Kidney capillary endothelial cell (primary cell): ENCODE measurements around the gene MED16.

Experiments
- DNase-seq: peaks from one replicate; pipeline ENCODE4 v3.0.0-alpha.2; 2018; ENCODE audit warnings: low spot score

The MED16 gene

GRCh38 chr19:872266-872951 lies 20.6 kb downstream of the MED16 start:
- DNase-seq: no peak

DNA sequence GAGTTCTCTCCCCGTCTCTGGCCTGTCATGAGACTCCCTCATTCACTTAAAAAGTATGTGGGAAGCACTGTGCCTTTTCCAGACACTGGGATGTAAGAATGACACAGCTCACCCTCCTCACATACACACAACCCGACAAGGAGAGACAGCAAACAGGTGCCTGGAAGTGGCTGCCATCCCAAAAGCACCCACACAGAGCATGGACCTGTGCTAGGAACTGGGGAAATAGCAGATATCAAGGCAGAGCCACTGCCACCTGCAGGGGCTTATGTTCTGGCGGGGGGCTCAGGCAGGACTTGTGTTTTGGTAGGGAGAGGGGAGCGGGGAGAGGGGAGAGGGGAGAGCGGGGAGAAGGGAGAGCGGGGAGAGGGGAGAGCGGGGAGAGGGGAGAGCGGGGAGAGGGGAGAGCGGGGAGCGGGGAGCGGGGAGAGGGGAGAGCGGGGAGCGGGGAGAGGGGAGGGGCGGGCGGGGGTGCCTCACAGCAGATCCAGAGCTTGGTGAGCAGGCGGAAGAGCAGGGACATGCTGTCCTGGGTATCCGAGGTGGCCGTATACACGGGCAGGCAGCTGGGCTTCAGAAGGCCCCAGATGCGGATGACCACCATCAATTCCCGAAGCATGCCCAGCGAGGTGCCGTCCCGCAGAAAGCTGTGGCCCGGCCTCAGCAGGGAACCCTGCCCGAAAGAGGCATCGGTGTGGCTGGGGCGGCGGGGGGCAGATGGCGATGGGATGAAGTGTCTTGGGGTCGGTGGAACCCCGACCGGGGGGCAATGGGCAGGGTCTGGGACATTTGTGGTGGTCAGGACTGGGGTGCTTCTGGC lies 21.3 kb downstream of the MED16 start:
- no peak for DNase-seq

GRCh38 chr19:870963-871401 lies 22.0 kb downstream of the MED16 start:
- no peak for DNase-seq

DNA sequence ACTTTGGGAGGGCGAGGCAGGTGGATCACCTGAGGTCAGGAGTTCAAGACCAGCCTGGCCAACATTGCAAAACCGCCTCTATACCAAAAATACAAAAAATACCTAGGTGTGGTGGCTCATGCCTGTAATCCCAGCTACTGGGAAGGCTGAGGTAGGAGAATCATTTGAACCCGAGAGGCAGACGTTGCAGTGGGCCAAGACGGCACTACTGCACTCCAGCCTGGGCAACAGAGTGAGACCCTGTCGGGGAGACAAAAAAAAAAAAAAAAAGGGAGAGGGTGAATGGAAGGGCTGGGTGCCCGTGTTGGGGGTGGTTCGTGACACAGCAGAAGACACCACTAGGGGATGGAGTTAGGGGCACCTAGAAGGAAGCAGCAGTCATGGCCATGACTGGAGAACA lies 22.7 kb downstream of the MED16 start:
- no peak for DNase-seq

GRCh38 chr19:869245-870177 lies 23.5 kb downstream of the MED16 start:
- DNase-seq: no peak

DNA sequence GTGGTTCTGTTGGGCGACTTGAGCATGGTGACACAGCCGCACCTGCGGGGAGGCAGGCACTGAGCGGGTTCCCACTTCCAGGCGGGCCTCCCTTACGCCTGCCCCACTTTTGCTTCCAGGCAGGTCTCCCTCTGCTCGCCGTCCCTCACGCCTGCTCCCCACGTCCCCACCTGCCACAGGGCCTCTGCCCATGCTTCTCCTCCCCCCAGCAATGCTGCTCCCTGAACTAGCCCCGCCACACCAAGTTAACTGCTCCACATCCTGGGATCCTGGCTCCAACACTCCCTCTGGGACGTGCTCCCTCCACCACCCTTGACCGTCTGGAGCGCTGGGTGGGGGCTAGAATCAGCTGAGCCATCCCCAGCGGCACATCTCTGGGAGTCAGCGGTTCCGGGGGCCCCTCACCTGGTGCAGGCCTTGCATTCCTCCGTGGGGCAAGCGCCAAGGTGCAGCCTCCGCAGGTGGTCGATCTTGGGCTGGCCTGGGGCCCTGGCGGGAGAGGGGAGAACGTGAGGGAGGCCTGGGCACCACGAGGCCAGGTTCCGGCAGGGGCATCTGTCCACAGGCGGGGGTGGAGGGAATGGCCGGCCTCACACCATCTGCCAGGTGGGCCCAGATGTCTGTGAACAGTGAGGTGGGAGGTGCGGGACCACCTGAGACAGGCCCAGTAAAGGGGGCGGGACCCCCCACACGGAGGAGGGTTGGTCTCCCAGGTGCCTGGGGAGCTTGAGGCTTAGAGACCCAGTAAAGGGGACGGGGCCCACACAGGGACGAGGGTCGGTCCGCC lies 24.3 kb downstream of the MED16 start:
- no peak for DNase-seq

GRCh38 chr19:867855-868457 lies 25.0 kb downstream of the MED16 start:
- DNase-seq: no peak

DNA sequence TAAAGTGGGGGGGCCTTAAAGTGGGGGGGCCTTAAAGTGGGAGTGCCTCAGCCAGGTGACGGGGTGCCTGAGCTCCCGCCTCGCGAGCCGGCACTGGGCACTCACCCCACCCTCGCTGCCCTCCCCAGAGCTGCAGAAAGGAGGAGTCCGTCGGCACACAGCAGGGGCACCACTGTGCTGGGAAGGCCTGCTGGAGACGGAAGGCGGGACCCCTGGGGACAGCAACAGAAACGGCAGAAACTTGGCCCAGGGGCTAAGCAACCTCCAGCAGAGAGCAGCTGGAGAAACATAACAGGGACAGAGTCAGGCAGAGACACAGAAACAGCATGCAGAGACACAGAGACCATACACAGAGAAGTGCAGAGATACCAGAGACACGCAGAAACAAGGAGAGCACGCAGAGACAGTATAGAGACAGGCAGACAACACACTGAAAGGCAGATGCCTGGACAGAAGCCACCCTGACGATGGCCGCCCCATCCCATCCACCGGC lies 25.6 kb downstream of the MED16 start:
- no peak for DNase-seq

DNA sequence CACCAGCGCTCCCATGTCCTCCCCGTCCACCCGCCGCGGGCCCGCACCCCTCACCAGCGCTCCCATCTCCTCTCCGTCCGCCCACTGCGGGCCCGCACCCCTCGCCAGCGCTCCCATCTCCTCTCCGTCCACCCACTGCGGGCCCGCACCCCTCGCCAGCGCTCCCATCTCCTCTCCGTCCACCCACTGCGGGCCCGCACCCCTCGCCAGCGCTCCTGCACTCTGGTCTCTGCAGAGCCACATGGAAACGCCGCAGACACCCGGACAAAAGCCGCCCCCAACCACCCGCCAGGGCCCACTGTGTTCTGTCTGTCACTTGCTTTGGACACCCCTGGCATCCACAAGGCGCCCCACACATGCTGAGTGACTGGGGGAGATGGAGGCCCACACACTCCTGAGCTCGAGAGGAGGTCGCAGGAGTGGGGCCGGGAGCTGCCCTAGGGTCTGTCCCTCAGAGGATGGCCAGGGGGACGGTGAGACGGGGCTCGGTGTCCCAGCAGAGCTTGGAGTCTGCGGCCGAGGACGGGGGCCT lies 26.2 kb downstream of the MED16 start:
- no peak for DNase-seq

- DNase-seq: no peak
These were observed 29.7 kb downstream of the MED16 start for GRCh38 chr19:863315-863620.

DNA sequence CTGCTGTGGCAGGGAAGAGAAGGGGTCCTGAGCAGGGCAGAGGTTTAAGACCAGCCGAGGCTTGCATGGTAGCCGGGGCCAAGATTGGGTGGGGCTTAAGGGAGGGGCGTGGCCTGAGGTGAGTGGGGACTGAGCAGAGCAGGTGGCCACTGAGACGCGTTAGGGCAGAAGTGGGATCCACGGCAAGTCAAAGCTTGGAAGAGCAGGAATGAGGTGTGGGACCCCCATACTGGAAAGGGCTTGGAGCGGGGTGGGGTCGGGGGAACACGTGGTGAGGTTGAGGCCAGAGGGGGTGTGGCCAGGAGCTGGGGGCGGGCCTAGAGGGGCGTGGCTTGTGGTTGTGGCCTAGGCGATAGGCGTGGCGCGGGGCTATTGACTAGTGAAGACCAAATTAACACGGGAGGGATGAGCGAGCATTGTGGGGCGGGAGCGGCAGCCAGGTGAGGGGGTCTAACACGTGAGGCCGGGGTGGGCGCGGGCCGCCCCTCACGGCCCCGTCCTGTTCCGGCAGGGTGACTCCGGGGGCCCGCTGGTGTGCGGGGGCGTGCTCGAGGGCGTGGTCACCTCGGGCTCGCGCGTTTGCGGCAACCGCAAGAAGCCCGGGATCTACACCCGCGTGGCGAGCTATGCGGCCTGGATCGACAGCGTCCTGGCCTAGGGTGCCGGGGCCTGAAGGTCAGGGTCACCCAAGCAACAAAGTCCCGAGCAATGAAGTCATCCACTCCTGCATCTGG lies 30.2 kb downstream of the MED16 start:
- no peak for DNase-seq

GRCh38 chr19:861756-862580 lies 31.0 kb downstream of the MED16 start:
- no peak for DNase-seq

DNA sequence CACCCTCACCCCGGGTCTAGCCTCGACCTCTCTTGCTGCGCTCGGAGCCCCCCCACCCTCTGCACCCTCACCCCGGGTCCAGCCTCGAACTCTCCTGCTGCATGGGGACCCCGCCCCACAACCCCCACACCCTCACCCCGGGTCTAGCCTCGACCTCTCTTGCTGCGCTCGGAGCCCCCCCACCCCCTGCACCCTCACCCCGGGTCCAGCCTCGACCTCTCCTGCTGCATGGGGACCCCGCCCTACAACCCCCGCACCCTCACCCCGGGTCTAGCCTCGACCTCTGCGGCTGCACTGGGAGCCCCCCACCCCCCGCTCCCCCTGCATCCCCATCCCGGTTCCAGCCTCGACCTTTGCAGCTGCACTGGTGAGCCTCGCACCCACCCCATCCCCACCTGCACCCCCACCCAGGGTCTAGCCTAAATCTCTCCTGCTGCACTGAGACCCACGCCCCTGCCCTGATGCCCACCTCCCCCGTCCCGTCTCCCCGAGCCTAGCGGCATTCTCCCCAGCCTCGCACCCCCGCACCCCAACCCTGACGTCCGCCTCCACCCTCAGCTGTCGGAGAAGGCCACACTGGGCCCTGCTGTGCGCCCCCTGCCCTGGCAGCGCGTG lies 31.7 kb downstream of the MED16 start:
- no peak for DNase-seq

DNA sequence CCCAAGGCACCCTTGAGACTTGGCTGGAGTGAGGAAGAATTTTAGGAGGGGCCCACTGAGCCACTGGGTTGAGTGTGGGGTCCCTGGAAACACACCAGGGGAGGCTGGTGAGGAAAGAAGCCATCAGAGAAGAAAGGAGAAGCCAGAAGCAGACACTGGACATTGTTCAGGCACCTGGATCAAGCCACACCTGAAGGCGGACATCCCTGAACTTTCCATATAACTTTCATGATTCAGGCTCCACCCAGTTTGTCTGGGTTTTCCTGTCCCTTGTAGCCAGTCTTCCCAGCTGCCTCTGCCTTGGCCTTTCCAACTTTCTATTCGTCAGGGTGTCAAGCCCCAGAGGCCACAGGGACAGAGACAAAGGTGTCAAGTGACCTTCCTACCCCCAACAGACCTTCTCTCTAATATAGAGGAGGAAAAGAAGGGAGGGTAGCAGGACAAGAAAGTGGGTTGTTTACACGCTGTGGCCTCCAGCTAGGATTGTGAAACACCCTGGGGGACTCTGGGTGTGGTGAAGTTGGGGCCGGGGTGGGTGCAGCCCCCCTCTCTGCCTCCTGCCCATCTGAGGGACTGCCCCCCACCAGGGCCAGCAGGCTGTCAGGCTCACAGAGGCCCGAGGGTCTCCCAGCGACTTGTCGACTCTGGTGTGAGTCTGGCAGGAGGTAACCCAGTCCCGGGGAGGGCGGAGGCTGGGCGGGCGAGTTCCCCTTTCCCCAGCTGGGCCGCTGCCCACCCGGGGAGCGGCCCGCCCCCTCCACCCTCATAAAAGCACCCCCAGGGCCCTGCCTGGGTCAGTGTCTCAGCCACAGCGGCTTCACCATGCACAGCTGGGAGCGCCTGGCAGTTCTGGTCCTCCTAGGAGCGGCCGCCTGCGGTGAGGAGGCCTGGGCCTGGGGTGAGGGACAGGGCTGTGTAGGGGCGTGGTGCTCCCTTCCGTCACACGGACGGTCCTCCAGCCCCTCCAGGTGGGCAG lies 33.8 kb downstream of the MED16 start, which contains the start of gene CFD:
TSS of gene CFD (plus strand) at position 797 of the 976 bp plus-strand sequence. CDS start at position 823, 26 bp downstream.
- DNase-seq: no peak

DNA sequence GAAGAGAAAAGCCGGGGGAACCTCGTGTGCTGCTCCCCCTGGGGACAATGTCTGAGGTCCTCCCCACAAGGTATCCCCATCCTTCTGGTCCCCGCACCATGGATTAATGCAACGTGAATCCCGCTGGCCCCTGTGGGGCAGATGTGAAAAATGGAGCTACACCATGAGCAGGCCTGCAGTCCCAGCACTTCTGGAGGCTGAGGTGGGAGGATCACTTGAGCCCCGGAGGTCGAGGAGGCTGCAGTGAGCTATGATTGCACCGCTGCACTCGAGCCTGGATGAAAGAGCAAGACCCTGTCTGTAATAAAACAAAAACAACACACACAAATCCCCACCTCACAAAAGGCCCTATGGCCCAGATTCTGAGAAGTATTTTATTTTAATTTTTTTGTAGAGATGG lies 34.7 kb downstream of the MED16 start:
- DNase-seq: no peak

GRCh38 chr19:855566-856120 lies 37.3 kb downstream of the MED16 start:
- DNase-seq: no peak

DNA sequence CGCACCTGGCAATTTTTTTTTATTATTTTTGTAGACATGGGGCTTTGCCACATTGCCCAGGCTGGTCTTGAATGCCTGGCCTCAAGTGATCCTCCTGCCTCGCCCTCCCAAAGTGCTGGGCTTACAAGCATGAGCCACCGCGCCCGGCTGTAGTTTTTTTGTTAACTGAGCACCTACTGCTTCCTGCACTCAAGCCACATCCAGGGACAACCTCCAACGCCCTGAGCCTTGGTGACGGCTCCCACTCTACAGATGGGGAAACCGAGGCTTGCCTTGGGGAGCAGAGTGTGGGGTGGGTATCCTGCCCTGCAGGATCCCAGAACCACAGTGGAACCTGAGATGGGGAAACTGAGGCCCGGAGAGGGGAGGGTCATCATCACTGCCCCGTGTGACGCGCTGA lies 37.8 kb downstream of the MED16 start:
- no peak for DNase-seq
